Activated naive CD4-positive, alpha-beta T cell treated with anti-CD3 and anti-CD28 coated beads, Interleukin-2, amount 50 U/mL, for 24 hours (primary cell): ENCODE results near the gene TFEC.
"Not testable (repeated sequence)": the region's sequence is repeated elsewhere in the genome, so short reads cannot be mapped to it uniquely, and the experiment has no call there.

Experiments
- H3K27ac Mint-ChIP-seq: one replicate; pipeline ENCODE4 v1.8.0; 2021; ENCODE audit warnings: mild to moderate bottlenecking, mixed read lengths
- H3K27me3 Mint-ChIP-seq: one replicate; pipeline ENCODE4 v1.8.0; 2021; ENCODE audit warnings: mixed read lengths
- H3K36me3 Mint-ChIP-seq: one replicate; pipeline ENCODE4 v1.8.0; 2021; ENCODE audit warnings: mixed read lengths
- H3K4me1 Mint-ChIP-seq: one replicate; pipeline ENCODE4 v1.8.0; 2021; ENCODE audit warnings: mixed read lengths
- H3K4me3 Mint-ChIP-seq: one replicate; pipeline ENCODE4 v1.8.0; 2021; ENCODE audit warnings: mild to moderate bottlenecking, mixed read lengths
- H3K9me3 Mint-ChIP-seq: one replicate; pipeline ENCODE4 v1.8.0; 2021; ENCODE audit warnings: mixed read lengths

TFEC gene

GRCh38 chr7:116021237-116021636, 9.3 kb downstream of the TFEC start:
- H3K4me1 Mint-ChIP-seq, result no peaks in the 10 kb centered on the region
- no peaks in the 10 kb centered on the region for H3K27me3 Mint-ChIP-seq

GRCh38 chr7:116018731-116019130, 11.8 kb downstream of the TFEC start:
- H3K36me3 Mint-ChIP-seq, result no peaks in the 10 kb centered on the region
- no peak overlapping the region for H3K4me3 Mint-ChIP-seq
- no peaks in the 10 kb centered on the region for H3K27me3 Mint-ChIP-seq
- no peaks in the 10 kb centered on the region for H3K4me1 Mint-ChIP-seq
- no peak overlapping the region for H3K27ac Mint-ChIP-seq
- no peaks in the 10 kb centered on the region for H3K9me3 Mint-ChIP-seq

More at GRCh38 chr7:116021237-116021636, 9.3 kb downstream of the TFEC start:
- H3K4me3 Mint-ChIP-seq, result no peak overlapping the region
- H3K9me3 Mint-ChIP-seq, result no peaks in the 10 kb centered on the region
- no peaks in the 10 kb centered on the region for H3K36me3 Mint-ChIP-seq
- no peak overlapping the region for H3K27ac Mint-ChIP-seq

- Mint-ChIP-seq H3K4me1 (no peaks in the 10 kb centered on the region), H3K27ac (no peak overlapping the region), H3K4me3 (no peak overlapping the region), H3K9me3 (no peaks in the 10 kb centered on the region), H3K36me3 (no peaks in the 10 kb centered on the region), H3K27me3 (no peaks in the 10 kb centered on the region)
Observed at GRCh38 chr7:116013675-116014074, 16.9 kb downstream of the TFEC start.

GRCh38 chr7:116011584-116011983, 19.0 kb downstream of the TFEC start:
- Mint-ChIP-seq H3K4me3 (no peak overlapping the region), H3K36me3 (no peaks in the 10 kb centered on the region), H3K4me1 (no peaks in the 10 kb centered on the region), H3K27me3 (no peaks in the 10 kb centered on the region), H3K27ac (no peak overlapping the region), H3K9me3 (no peaks in the 10 kb centered on the region)

- H3K27me3 Mint-ChIP-seq, H3K4me3 Mint-ChIP-seq, H3K27ac Mint-ChIP-seq, H3K4me1 Mint-ChIP-seq, H3K9me3 Mint-ChIP-seq, H3K36me3 Mint-ChIP-seq: not testable (repeated sequence)
Observed at GRCh38 chr7:116004762-116005161, 25.8 kb downstream of the TFEC start.

DNA sequence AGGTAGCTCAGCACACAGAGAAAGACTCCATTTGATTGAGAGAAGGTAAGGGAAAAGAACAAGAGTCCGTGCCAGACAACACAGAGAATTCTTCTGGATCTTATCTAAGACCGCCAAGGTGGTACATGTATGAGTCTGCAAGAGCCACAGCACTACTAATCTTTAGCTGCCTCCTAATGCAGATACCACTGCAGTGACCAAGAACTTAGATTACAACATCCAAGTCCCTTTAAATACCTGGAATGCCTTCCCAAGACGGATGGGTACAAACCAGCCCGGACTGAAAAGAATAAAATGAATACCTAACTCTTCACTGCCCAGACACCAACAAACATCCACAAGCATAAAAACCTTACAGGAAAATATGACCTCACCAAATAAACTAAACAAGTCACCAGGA, 33.3 kb downstream of the TFEC start:
- H3K27me3 Mint-ChIP-seq, result no peaks in the 10 kb centered on the region
- H3K9me3 Mint-ChIP-seq, result peaks cover 4% of the 10 kb centered on the region
- no peak overlapping the region for H3K27ac Mint-ChIP-seq
- no peak overlapping the region for H3K4me3 Mint-ChIP-seq
- no peaks in the 10 kb centered on the region for H3K4me1 Mint-ChIP-seq
- no peaks in the 10 kb centered on the region for H3K36me3 Mint-ChIP-seq

- H3K4me1 Mint-ChIP-seq, result no peaks in the 10 kb centered on the region
- no peaks in the 10 kb centered on the region for H3K27me3 Mint-ChIP-seq
- H3K27ac Mint-ChIP-seq, result no peak overlapping the region
- H3K4me3 Mint-ChIP-seq, result no peak overlapping the region
- H3K36me3 Mint-ChIP-seq, result no peaks in the 10 kb centered on the region
- H3K9me3 Mint-ChIP-seq, result peaks cover 6% of the 10 kb centered on the region
Observed at GRCh38 chr7:115995701-115996100, 34.9 kb downstream of the TFEC start.

- Mint-ChIP-seq H3K9me3 (peaks cover 6% of the 10 kb centered on the region), H3K4me1 (no peaks in the 10 kb centered on the region), H3K27ac (no peak overlapping the region), H3K4me3 (no peak overlapping the region), H3K36me3 (no peaks in the 10 kb centered on the region), H3K27me3 (no peaks in the 10 kb centered on the region)
Observed at GRCh38 chr7:115988401-115988800, 42.2 kb downstream of the TFEC start.

- Mint-ChIP-seq H3K27me3 (no peaks in the 10 kb centered on the region), H3K4me3 (no peak overlapping the region), H3K4me1 (no peaks in the 10 kb centered on the region), H3K9me3 (peaks cover 6% of the 10 kb centered on the region), H3K36me3 (no peaks in the 10 kb centered on the region), H3K27ac (no peak overlapping the region)
Observed at GRCh38 chr7:115987486-115987885, 43.1 kb downstream of the TFEC start.

DNA sequence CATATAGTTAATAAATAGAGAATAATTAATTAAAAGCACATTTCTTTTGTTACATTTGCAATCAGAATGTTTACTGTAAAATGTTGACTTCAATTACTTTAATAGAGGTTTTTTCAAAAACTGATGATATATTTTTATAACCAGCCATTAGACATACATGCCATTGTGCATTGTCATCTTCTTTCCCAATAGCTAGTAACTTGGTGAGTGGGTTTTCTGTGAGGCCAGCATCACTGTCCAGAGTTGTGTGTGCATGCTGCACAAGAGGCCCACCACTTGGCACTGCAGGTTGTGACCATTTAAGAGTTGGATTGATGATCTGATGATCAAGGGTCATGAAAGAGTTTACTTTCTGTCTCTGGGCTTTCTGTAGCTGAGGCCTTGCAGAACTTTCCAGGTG, 46.5 kb downstream of the TFEC start:
- Mint-ChIP-seq H3K9me3 (no peaks in the 10 kb centered on the region), H3K4me3 (no peak overlapping the region), H3K4me1 (no peaks in the 10 kb centered on the region), H3K27me3 (no peaks in the 10 kb centered on the region), H3K36me3 (no peaks in the 10 kb centered on the region), H3K27ac (no peak overlapping the region)

GRCh38 chr7:115980159-115980558, 50.4 kb downstream of the TFEC start:
- H3K4me3 Mint-ChIP-seq, result no peak overlapping the region
- no peak overlapping the region for H3K27ac Mint-ChIP-seq
- no peaks in the 10 kb centered on the region for H3K9me3 Mint-ChIP-seq
- no peaks in the 10 kb centered on the region for H3K4me1 Mint-ChIP-seq
- no peaks in the 10 kb centered on the region for H3K36me3 Mint-ChIP-seq
- no peaks in the 10 kb centered on the region for H3K27me3 Mint-ChIP-seq

- Mint-ChIP-seq H3K9me3 (no peaks in the 10 kb centered on the region), H3K27me3 (no peaks in the 10 kb centered on the region), H3K27ac (no peak overlapping the region), H3K4me3 (no peak overlapping the region), H3K36me3 (no peaks in the 10 kb centered on the region), H3K4me1 (no peaks in the 10 kb centered on the region)
Observed at GRCh38 chr7:115976651-115977050, 53.9 kb downstream of the TFEC start.

DNA sequence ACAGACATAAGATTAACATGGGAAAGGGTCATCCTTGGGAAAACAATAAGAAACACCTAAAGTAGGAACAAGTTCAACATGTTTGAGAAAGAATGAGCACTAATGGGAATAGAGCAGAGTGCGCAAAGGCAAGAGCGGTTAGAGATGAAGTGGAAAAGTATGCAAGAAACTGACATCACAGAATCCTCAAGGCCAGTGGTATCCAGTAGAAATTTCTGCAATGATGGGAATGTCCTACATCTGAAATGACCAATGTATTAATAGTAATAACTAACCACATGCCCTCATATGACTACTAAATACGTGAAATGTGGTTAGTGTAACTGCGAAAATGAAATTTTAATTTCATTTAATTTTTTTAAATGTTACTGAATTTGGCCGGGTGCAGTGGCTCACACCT, 54.8 kb downstream of the TFEC start:
- Mint-ChIP-seq H3K9me3 (no peaks in the 10 kb centered on the region), H3K27ac (no peak overlapping the region), H3K4me1 (no peaks in the 10 kb centered on the region), H3K36me3 (no peaks in the 10 kb centered on the region), H3K4me3 (no peak overlapping the region), H3K27me3 (no peaks in the 10 kb centered on the region)

- no peaks in the 10 kb centered on the region for H3K36me3 Mint-ChIP-seq
- H3K4me1 Mint-ChIP-seq, result no peaks in the 10 kb centered on the region
- H3K9me3 Mint-ChIP-seq, result no peaks in the 10 kb centered on the region
- H3K27ac Mint-ChIP-seq, result no peak overlapping the region
- H3K4me3 Mint-ChIP-seq, result no peak overlapping the region
- H3K27me3 Mint-ChIP-seq, result peaks cover 1% of the 10 kb centered on the region
Observed at GRCh38 chr7:115973406-115973805, 57.2 kb downstream of the TFEC start.

DNA sequence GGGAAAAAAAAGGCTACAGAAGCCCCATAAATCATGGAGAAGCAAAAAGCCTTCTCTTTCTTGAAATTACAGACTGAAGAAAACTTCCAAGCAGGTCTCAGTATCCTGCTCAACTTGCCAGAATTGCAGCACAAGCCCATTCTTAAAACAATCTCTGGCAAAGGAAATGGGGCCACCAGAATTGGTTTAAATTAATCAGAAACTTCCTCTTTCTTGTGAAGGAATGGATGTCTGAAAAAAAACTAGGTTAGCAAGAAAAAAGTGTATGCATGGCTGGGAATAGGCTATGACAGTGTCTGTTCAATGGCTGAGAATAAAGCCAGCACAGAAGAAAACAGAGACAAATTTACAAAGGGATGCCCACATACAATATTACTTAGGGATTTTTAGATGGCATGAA, 59.1 kb downstream of the TFEC start:
- Mint-ChIP-seq H3K4me1 (no peaks in the 10 kb centered on the region), H3K27me3 (peaks cover 1% of the 10 kb centered on the region), H3K36me3 (no peaks in the 10 kb centered on the region), H3K4me3 (no peak overlapping the region), H3K27ac (no peak overlapping the region), H3K9me3 (no peaks in the 10 kb centered on the region)

GRCh38 chr7:115968596-115968995, 62.0 kb downstream of the TFEC start:
- Mint-ChIP-seq H3K9me3 (no peaks in the 10 kb centered on the region), H3K27me3 (peaks cover 1% of the 10 kb centered on the region), H3K27ac (no peak overlapping the region), H3K4me1 (no peaks in the 10 kb centered on the region), H3K36me3 (no peaks in the 10 kb centered on the region), H3K4me3 (no peak overlapping the region)

- no peaks in the 10 kb centered on the region for H3K9me3 Mint-ChIP-seq
- H3K36me3 Mint-ChIP-seq, result no peaks in the 10 kb centered on the region
- no peak overlapping the region for H3K4me3 Mint-ChIP-seq
- peaks cover 1% of the 10 kb centered on the region for H3K27me3 Mint-ChIP-seq
- H3K27ac Mint-ChIP-seq, result no peak overlapping the region
- no peaks in the 10 kb centered on the region for H3K4me1 Mint-ChIP-seq
Observed at GRCh38 chr7:115968171-115968570, 62.4 kb downstream of the TFEC start.
